Keratinocyte (primary cell): ENCODE measurements around the gene JAKMIP3.

Experiments used
- CTCF ChIP-seq, 3 experiments: IDR thresholded peaks in 1 of 3; conservative IDR thresholded peaks in 1 of 3; optimal IDR thresholded peaks in 1 of 3; 2 replicates in 2 of 3; 3 replicates in 1 of 3; pipeline versions ENCODE3 to v1.5.1; 2011; ENCODE audit warnings: low read length in 3 of 3, mild to moderate bottlenecking in 3 of 3, moderate library complexity in 2 of 3, control low read depth in 1 of 3, inconsistent platforms in 1 of 3; ENCODE audit not compliant: insufficient read depth in 2 of 3; ENCODE audit errors: extremely low read depth in 1 of 3
- EZH2 ChIP-seq: IDR thresholded peaks from one replicate; pipeline ENCODE4 v1.6.1; 2012; ENCODE audit warnings: inconsistent platforms, mild to moderate bottlenecking, low read length, moderate library complexity

DNA sequence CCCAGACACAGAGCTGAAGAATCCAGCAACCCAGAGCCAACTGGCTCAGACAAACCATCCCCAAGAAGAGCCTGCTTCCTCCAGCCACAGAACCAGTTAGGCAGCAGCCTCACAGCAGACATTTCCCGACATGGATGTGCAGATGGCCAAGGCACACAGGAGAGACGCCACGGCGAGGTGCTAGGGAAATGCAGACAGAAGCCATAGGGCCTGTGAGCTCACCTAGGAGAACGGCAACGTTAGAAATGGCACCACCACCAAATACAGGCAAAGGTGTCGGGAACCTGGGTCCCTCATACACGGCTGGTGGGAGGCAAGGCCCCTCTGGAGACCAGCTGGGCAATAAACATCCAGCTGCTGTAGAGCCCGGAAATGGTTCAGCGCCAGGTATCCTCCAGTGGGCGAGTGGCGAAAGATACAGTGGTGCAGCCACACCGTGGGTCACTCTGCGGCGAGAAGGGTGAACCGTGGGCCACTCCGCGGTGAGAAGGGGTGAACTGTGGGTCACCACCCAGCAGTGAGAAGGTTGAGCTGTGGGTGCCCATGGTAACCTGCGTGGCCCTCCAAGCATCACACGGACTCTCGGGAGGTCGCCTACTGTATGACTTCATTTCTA, 31.2 kb downstream of the JAKMIP3 start:
- TF ChIP-seq CTCF (optimal IDR thresholded peaks at IDR 0.05 in 1 of 3, IDR thresholded peaks at IDR 0.05 in 1 of 3, conservative IDR thresholded peaks at IDR 0.05 in 1 of 3; ENCODE audit: extremely low read depth in 1 of 3, insufficient read depth in 2 of 3, low read length in 3 of 3) (no peak), EZH2 (no peak)
